WTC11 (cell line): ENCODE results near the gene CEP350.

Source experiments
- CREB1 ChIP-seq: sonication (generic); formaldehyde crosslinking; IDR thresholded peaks from 2 replicates; pipeline ENCODE4 v1.8.0; 2023; ENCODE audit warnings: mild to moderate bottlenecking, missing genetic modification reagents
- CREM ChIP-seq: sonication (generic); formaldehyde crosslinking; IDR thresholded peaks from 2 replicates; pipeline ENCODE4 v1.8.1; 2022; ENCODE audit warnings: mild to moderate bottlenecking, missing genetic modification reagents, moderate library complexity
- FOXJ3 ChIP-seq: sonication (generic); formaldehyde crosslinking; IDR thresholded peaks from 2 replicates; pipeline ENCODE4 v1.9.0; 2021; ENCODE audit warnings: missing genetic modification reagents, mild to moderate bottlenecking, borderline replicate concordance
- HMGA2 ChIP-seq: fragments of 250-450 bp; sonication (Bioruptor Pico); IDR thresholded peaks from 2 replicates; pipeline ENCODE4 v1.4.0; 2021; ENCODE audit warnings: mild to moderate bottlenecking, moderate library complexity
- KAT7 ChIP-seq: sonication (generic); formaldehyde crosslinking; IDR thresholded peaks from 2 replicates; pipeline ENCODE4 v1.8.1; 2023; ENCODE audit warnings: missing genetic modification reagents, mild to moderate bottlenecking, borderline replicate concordance
- NR1H2 ChIP-seq: sonication (generic); formaldehyde crosslinking; IDR thresholded peaks from 2 replicates; pipeline ENCODE4 v1.9.0; 2021; ENCODE audit warnings: mild to moderate bottlenecking, moderate library complexity, missing genetic modification reagents
- USF1 ChIP-seq: sonication (generic); formaldehyde crosslinking; IDR thresholded peaks from 2 replicates; pipeline ENCODE4 v1.8.0; 2022; ENCODE audit warnings: mild to moderate bottlenecking, missing genetic modification reagents
- TF ChIP-seq, protein P1 (sequence below): fragments of 200-600 bp; IDR thresholded peaks from 2 replicates; pipeline ENCODE4 v1.8.0; 2022; ENCODE audit warnings: antibody characterized with exemption
- TF ChIP-seq, protein P2 (sequence below): sonication (generic); formaldehyde crosslinking; IDR thresholded peaks from 2 replicates; pipeline ENCODE4 v1.8.0; 2022; ENCODE audit warnings: mild to moderate bottlenecking, missing genetic modification reagents
- TF ChIP-seq, protein P3 (sequence below): sonication (generic); formaldehyde crosslinking; conservative IDR thresholded peaks from 2 replicates; pipeline ENCODE4 v1.8.1; 2022; ENCODE audit warnings: mild to moderate bottlenecking, missing genetic modification reagents

- TF ChIP-seq, protein P1, sequence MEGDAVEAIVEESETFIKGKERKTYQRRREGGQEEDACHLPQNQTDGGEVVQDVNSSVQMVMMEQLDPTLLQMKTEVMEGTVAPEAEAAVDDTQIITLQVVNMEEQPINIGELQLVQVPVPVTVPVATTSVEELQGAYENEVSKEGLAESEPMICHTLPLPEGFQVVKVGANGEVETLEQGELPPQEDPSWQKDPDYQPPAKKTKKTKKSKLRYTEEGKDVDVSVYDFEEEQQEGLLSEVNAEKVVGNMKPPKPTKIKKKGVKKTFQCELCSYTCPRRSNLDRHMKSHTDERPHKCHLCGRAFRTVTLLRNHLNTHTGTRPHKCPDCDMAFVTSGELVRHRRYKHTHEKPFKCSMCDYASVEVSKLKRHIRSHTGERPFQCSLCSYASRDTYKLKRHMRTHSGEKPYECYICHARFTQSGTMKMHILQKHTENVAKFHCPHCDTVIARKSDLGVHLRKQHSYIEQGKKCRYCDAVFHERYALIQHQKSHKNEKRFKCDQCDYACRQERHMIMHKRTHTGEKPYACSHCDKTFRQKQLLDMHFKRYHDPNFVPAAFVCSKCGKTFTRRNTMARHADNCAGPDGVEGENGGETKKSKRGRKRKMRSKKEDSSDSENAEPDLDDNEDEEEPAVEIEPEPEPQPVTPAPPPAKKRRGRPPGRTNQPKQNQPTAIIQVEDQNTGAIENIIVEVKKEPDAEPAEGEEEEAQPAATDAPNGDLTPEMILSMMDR, result no peak
- no peak for TF ChIP-seq KAT7 (CRISPR knock-in tag)
- TF ChIP-seq, protein P2, sequence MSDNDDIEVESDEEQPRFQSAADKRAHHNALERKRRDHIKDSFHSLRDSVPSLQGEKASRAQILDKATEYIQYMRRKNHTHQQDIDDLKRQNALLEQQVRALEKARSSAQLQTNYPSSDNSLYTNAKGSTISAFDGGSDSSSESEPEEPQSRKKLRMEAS (CRISPR knock-in tag), result no peak
- TF ChIP-seq, protein P3, sequence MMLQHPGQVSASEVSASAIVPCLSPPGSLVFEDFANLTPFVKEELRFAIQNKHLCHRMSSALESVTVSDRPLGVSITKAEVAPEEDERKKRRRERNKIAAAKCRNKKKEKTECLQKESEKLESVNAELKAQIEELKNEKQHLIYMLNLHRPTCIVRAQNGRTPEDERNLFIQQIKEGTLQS (CRISPR knock-in tag), result no peak
- no peak for TF ChIP-seq FOXJ3 (CRISPR knock-in tag)
- TF ChIP-seq CREM (CRISPR knock-in tag), result no peak
- no peak for TF ChIP-seq NR1H2
- no peak for TF ChIP-seq CREB1 (CRISPR knock-in tag)
- no peak for TF ChIP-seq HMGA2 (CRISPR knock-in tag)
- no peak for TF ChIP-seq USF1 (CRISPR knock-in tag)
Measured at GRCh38 chr1:179925922-179926849, 28.4 kb upstream of the CEP350 start.
